ENCODE measurements around the gene USB1. TPM values are rescaled to one million over a fixed set of nuclear protein-coding genes. Genes with fewer than 3 reads are reported as not detected.

USB1 gene
- total RNA-seq, 1 experiment from 2014 or later, result 21.1 TPM

DNA sequence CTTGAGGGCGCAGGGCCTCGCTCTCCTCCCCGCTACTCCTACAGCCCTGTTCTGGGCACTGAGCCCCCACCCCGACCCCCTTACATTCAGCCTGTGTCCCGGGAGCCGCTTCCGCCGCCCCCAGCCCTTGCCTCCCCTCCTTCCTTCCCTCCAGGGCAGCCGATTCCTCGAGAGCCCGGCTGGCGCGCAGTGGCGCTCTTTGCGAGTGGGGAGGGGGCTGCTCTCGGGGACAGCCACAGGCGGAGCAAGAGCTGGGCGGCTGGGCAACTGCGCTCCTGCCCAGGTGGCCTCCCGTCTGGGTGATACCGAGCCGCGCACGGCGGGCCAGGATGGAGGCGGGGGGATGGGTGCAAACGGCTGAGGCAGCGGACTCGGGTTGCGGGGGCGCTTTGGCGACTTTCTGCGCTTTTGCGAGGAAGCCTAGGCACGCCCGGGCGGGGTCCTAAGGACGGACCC, 25.5 kb downstream of the USB1 start:
- Histone ChIP-seq H3K4me1 (peaks cover 26% of the 10 kb centered on the region), H3K27me3 (peaks cover 33% of the 10 kb centered on the region), H3K9me3 (replicated peaks) (no peaks in the 10 kb centered on the region), H3K36me3 (no peaks in the 10 kb centered on the region), H3K27ac (no peak overlapping the region), H3K4me3 (peak overlapping the region; percentile 65)
- DNase-seq, result no peak

- peaks cover 33% of the 10 kb centered on the region for H3K27me3 ChIP-seq
- H3K27ac ChIP-seq, result no peak overlapping the region
- H3K4me3 ChIP-seq, result peak overlapping the region; percentile 65
- peak; percentile 48 to 65 for DNase-seq
- H3K9me3 ChIP-seq (replicated peaks), result no peaks in the 10 kb centered on the region
- no peaks in the 10 kb centered on the region for H3K36me3 ChIP-seq
- H3K4me1 ChIP-seq, result peaks cover 22% of the 10 kb centered on the region
These were observed 26.1 kb downstream of the USB1 start for GRCh38 chr16:58027161-58027915.

DNA sequence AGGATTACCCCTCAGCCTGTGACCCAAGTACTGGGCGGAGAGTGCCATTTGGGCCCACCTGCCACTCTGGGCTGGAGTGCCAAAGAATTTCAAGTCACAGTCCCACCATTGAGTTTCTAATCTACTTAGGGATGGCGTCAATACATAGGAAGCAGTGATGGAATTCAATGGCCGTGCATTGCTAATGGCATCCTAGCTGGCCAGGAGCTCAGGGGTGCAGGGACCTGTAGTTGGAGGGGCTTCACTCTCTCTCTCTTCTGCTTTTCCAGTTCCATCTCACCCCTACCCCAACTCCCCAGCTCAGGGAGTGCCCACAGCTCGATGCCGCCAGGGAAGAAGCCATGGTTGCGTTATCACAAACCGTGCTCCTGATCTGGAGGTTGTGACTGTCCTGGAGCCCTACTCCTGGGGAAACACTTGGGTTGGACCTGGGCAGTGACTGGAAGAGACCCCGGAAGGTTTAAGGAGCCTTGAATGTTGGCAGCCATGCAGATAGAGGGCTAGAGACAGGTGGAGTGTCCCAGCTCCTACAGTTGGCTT, 26.8 kb downstream of the USB1 start:
- no peak for DNase-seq
- no peak overlapping the region for H3K27ac ChIP-seq
- no peaks in the 10 kb centered on the region for H3K36me3 ChIP-seq
- peaks cover 16% of the 10 kb centered on the region for H3K4me1 ChIP-seq
- H3K9me3 ChIP-seq (replicated peaks), result no peaks in the 10 kb centered on the region
- H3K27me3 ChIP-seq, result peaks cover 33% of the 10 kb centered on the region
- H3K4me3 ChIP-seq, result no peak overlapping the region

GRCh38 chr16:58028541-58029070, 27.4 kb downstream of the USB1 start:
- H3K27me3 ChIP-seq, result peaks cover 29% of the 10 kb centered on the region
- no peaks in the 10 kb centered on the region for H3K36me3 ChIP-seq
- H3K27ac ChIP-seq, result no peak overlapping the region
- H3K4me3 ChIP-seq, result no peak overlapping the region
- peaks cover 11% of the 10 kb centered on the region for H3K4me1 ChIP-seq
- no peaks in the 10 kb centered on the region for H3K9me3 ChIP-seq (replicated peaks)
- no peak for DNase-seq

DNA sequence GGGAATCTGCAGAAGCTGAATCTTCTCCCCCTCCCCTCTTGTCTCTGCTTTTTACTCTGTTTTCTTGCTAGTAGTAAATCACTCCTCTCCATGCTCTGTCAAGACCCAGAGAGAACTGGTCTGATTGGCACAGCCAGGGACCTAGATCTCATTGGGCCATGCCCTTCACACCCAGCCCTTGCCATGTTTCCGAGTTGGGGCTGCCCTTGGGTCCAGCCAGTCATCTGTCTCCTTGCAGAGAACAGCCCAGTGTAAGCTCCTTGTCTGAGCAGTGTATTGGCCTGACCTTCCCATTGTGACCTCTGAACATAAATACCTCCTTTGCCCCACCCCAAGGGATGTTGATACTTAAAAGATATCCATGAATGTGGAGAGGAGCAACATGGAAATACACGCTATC, 28.2 kb downstream of the USB1 start:
- H3K36me3 ChIP-seq, result no peaks in the 10 kb centered on the region
- no peak overlapping the region for H3K27ac ChIP-seq
- H3K4me3 ChIP-seq, result no peak overlapping the region
- no peaks in the 10 kb centered on the region for H3K9me3 ChIP-seq (replicated peaks)
- no peak for DNase-seq
- H3K4me1 ChIP-seq, result peaks cover 11% of the 10 kb centered on the region
- H3K27me3 ChIP-seq, result peaks cover 24% of the 10 kb centered on the region

DNA sequence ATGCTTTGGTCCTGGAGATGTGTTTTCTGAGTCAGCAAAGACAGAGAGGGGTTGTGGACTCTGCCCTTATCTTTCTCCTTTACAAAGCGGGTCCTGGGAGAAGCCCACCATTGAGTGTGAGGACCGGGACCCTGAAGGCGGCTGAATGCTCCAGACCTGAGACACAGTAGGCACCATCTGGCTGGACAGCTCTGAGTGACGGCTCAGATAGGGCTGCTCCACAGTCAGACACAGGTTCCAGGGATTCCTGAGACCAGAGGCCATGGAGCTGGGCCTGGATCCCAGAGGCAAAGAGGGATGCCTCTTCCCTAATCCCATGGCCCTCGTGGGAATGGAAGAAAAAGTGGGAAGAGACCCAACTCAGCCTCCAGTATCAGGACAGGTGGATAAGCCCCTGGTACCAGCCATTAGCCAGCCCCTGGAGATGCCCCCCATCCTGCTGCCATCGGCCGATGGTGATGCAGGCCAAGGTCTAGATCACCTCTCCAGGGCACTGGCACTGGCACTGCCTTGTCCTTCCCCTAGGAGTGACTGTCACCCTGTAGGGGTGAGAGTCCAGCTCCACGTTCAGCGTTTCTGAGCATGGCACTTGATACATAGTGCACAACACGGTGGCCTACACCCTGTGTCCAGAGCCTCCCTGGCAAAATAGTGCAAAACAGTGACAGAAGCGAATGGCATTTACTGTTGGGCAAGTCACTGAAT, 29.1 kb downstream of the USB1 start:
- peaks cover 17% of the 10 kb centered on the region for H3K27me3 ChIP-seq
- peaks cover 4% of the 10 kb centered on the region for H3K4me1 ChIP-seq
- DNase-seq, result no peak

DNA sequence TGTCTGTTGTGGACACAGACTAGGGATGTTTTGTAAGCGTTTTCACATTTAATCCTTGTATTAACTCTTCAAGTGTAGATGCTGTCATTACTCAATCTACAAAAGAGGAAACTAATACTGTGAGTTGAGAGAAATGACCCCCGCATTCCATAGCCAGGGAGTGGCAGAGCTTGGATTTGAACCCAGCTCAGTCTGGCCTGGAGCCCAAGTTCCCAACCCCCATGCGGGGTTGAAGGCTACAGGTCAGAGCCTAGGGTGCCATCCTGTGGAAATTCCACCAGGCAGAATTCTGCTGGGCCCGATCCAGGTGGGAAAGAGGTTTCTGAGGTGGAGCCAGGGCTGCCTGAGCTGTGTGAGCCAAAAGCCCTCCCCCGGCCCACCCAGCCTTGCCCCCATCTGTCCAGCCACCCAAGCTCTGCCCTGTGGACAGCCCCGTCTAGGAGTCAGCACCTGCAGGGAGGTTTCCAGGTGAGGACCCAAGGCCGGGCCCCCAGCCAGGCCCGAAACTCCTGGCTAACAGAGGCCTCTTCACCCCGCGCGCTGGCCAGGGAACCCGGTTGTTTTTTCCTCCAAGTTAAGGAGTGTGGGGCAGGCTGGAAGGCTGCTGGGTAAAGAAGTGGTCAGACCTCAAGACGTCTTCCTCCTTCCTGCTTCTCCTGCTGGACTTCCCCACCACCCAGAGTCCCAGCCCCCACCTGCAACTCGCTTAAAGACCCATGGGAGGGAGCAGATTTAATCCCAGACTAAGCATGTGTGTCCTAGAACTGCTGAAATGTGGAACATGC, 30.0 kb downstream of the USB1 start:
- peaks cover 15% of the 10 kb centered on the region for H3K27me3 ChIP-seq
- H3K9me3 ChIP-seq (replicated peaks), result no peaks in the 10 kb centered on the region
- peaks cover 3% of the 10 kb centered on the region; the same call in 1 of the 2 replicates for H3K4me1 ChIP-seq
- no peak overlapping the region for H3K27ac ChIP-seq
- no peaks in the 10 kb centered on the region for H3K36me3 ChIP-seq
- DNase-seq, result no peak
- no peak overlapping the region for H3K4me3 ChIP-seq

More for the DNA sequence above, 29.1 kb downstream of the USB1 start:
- H3K9me3 ChIP-seq (replicated peaks), result no peaks in the 10 kb centered on the region
- H3K36me3 ChIP-seq, result no peaks in the 10 kb centered on the region
- no peak overlapping the region for H3K27ac ChIP-seq
- H3K4me3 ChIP-seq, result no peak overlapping the region

DNA sequence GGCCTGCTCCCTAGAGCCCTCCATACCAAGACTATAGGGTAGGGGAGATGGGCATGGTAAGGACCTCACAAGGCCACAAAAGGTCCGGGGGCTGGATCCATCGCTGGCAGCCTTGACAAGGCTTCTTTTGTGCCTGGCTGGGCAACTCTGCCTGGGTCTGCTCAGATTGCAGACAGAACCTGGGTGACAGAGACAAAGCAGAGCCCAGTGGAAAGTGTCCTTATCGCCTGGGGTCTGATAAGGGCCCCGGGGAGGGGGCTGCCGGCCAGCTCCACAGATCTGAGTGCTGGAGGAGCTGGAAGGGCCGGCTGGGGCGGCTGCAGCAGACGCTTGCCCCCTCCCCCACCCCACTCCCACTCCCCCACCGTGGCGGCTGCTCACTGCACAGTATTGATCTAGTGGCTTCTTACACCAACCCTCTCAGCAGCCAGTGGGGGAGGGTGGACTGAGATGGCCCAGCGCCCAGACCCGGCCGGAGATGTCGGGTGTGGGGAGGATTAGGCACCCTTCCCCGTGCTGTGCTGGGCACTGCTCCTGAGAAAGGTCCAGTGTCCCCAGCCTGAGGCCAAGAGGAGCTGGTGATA, 31.6 kb downstream of the USB1 start:
- Histone ChIP-seq H3K4me3 (no peak overlapping the region), H3K9me3 (replicated peaks) (no peaks in the 10 kb centered on the region), H3K27me3 (0 out of 2 replicates have a peak, but pooled peaks cover 3% of the 10 kb centered on the region), H3K27ac (no peak overlapping the region), H3K4me1 (no peaks in the 10 kb centered on the region), H3K36me3 (no peaks in the 10 kb centered on the region)
- no peak for DNase-seq

DNA sequence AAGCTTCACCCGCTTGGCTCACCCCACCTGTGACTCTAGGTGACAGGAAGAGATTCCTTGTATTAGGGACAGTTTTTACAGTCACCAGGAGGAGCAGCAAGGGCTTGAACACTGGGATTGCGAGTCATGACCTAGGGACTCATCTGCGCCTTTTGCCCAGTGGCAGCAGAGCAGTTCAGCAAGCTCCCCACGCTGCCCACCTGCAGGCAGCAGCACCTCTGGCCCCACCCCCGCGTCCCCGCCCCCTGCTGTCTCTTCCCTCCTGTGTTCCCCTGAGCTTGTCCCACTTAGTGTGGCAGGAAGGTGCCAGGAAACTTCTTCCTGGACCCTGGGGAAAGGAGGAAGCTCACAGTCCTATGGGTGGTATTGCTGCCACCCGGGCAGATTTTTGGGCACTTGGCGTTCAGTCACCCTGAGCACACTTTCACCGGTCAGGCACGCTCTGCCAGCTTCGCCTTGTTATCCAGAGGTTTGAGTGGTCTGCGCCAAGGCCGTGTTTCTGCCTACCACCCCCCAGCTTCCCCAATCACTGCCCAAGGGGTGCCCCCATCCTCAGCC, 33.0 kb downstream of the USB1 start:
- H3K27ac ChIP-seq, result no peak overlapping the region
- no peaks in the 10 kb centered on the region for H3K9me3 ChIP-seq (replicated peaks)
- no peaks in the 10 kb centered on the region for H3K4me1 ChIP-seq
- H3K36me3 ChIP-seq, result no peaks in the 10 kb centered on the region
- no peak overlapping the region for H3K4me3 ChIP-seq
- DNase-seq, result no peak
- H3K27me3 ChIP-seq, result 0 out of 2 replicates have a peak, but pooled peaks cover 3% of the 10 kb centered on the region

DNA sequence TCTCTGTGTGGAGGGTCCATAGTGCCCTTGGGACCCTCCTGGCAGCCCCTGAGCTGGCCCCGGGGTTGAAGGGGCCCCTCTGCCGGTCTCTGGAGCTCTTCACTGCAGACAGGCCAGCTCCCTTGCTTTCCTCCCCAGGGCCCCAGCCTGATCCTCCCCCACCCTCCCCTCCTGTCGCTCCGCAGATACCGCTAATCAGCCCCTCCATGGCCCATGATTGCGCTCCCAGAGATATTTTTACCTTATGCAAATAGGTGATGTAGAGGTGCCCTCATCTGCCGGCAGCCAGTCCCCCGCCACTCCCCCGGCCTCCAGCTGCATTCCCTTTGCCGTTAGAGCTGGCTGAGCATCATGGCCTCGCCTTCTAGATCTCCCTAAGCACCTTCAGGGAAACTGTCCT, 33.6 kb downstream of the USB1 start:
- Histone ChIP-seq H3K4me3 (no peak overlapping the region), H3K9me3 (replicated peaks) (no peaks in the 10 kb centered on the region), H3K27ac (no peak overlapping the region), H3K36me3 (no peaks in the 10 kb centered on the region), H3K4me1 (no peaks in the 10 kb centered on the region), H3K27me3 (0 out of 2 replicates have a peak, but pooled peaks cover 3% of the 10 kb centered on the region)
- DNase-seq, result no peak

- DNase-seq, result no peak
- Histone ChIP-seq H3K27me3 (0 out of 2 replicates have a peak, but pooled peaks cover 3% of the 10 kb centered on the region), H3K27ac (no peak overlapping the region), H3K36me3 (no peaks in the 10 kb centered on the region), H3K9me3 (replicated peaks) (no peaks in the 10 kb centered on the region), H3K4me1 (no peaks in the 10 kb centered on the region), H3K4me3 (no peak overlapping the region)
These were observed 34.4 kb downstream of the USB1 start for GRCh38 chr16:58035356-58036170.

- Histone ChIP-seq H3K9me3 (replicated peaks) (no peaks in the 10 kb centered on the region), H3K27ac (no peak overlapping the region), H3K27me3 (0 out of 2 replicates have a peak, but pooled peaks cover 3% of the 10 kb centered on the region), H3K4me1 (no peaks in the 10 kb centered on the region), H3K4me3 (no peak overlapping the region), H3K36me3 (no peaks in the 10 kb centered on the region)
- DNase-seq, result no peak
These were observed 35.7 kb downstream of the USB1 start for GRCh38 chr16:58036943-58037342.

- Histone ChIP-seq H3K36me3 (no peaks in the 10 kb centered on the region), H3K9me3 (replicated peaks) (no peaks in the 10 kb centered on the region), H3K4me3 (no peak overlapping the region), H3K4me1 (no peaks in the 10 kb centered on the region), H3K27me3 (0 out of 2 replicates have a peak, but pooled peaks cover 3% of the 10 kb centered on the region), H3K27ac (no peak overlapping the region)
- no peak for DNase-seq
These were observed 36.3 kb downstream of the USB1 start for GRCh38 chr16:58037365-58038057.

Measured in SJCRH30 (cell line).